ENCODE results near the gene CAPNS1. TPM values are rescaled to one million over a fixed set of nuclear protein-coding genes. Genes with fewer than 3 reads are reported as not detected.

The CAPNS1 gene
- 100 to 1,000 TPM; 175 to 437 TPM for total RNA-seq

DNA sequence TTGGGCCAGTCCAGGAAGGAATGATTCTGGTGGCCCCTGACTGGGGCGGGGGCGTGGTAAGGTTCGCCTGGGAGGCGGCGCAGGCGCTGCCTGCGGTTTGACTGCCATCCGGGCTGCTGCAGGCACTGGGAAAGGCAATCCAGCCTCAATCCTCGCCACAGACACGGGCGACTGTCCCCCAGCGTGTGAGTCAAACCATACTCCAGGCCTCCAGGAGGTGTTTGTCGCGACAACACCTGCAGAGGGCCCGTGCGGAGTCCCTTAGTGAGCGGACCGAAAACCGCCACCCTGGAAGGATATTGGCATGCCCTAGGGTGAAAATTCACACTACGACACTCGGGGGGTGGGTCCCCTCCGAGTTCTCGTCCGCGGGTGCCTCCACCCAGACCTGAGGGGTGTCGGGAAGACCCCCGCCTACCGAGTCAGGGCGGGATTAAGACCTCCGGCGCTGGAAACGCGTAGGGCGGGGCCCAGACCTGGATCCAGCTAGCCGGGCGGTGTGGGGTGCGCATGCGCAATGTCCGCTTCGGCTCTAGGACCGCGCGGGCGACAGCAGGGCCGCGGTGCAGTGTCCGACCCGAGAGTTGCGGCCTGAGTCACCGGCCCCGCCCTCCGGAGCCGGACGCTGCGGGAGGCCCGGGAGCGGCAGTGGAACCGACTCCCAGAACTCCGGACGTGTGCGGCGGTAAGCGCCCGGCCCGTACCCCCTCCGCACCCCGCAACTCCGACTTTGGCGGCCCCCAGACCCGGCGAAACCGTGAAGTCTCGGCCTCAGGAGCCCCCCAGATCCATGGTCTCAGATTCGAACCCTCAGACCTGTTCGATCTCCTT, at the start of gene CAPNS1:
Gene CAPNS1, plus strand, starts transcription at position 594 of the 831 bp plus-strand sequence. CDS start 946 bp downstream, outside the sequence.
- Mint-ChIP-seq H3K36me3 (peaks cover 7% of the 10 kb centered on the region), H3K4me3 (peak within 1 kb of the TSS; percentile 91), H3K9me3 (no peaks in the 10 kb centered on the region), H3K27ac (peak within 1 kb of the TSS; percentile 94 to 97), H3K4me1 (ENCODE audit: low read depth in 2 of 2) (peaks cover 15 to 16% of the 10 kb centered on the region in 2 donors), H3K27me3 (peaks cover 0 to 3% of the 10 kb centered on the region in 2 donors)
- DNase-seq (ENCODE audit: low spot score): peak; percentile 98
- peak; percentile 92 to 94 for ATAC-seq

- H3K36me3 Mint-ChIP-seq: no peaks in the 10 kb centered on the region
- peaks cover 0 to 5% of the 10 kb centered on the region in 2 donors for H3K4me1 Mint-ChIP-seq (ENCODE audit: low read depth in 2 of 2)
- no peak for DNase-seq (ENCODE audit: low spot score)
- H3K9me3 Mint-ChIP-seq: no peaks in the 10 kb centered on the region
- no peaks in the 10 kb centered on the region for H3K27me3 Mint-ChIP-seq
- no peak overlapping the region for H3K4me3 Mint-ChIP-seq
- H3K27ac Mint-ChIP-seq: no peak overlapping the region
- ATAC-seq: no peak
These were observed 48.8 kb upstream of the CAPNS1 start for GRCh38 chr19:36090910-36091695.

- no peaks in the 10 kb centered on the region for H3K27me3 Mint-ChIP-seq
- H3K36me3 Mint-ChIP-seq: peaks cover 5% of the 10 kb centered on the region
- peaks cover 0 to 7% of the 10 kb centered on the region in 2 donors for H3K4me1 Mint-ChIP-seq (ENCODE audit: low read depth in 2 of 2)
These were observed 47.3 kb upstream of the CAPNS1 start for GRCh38 chr19:36092566-36092965.

DNA sequence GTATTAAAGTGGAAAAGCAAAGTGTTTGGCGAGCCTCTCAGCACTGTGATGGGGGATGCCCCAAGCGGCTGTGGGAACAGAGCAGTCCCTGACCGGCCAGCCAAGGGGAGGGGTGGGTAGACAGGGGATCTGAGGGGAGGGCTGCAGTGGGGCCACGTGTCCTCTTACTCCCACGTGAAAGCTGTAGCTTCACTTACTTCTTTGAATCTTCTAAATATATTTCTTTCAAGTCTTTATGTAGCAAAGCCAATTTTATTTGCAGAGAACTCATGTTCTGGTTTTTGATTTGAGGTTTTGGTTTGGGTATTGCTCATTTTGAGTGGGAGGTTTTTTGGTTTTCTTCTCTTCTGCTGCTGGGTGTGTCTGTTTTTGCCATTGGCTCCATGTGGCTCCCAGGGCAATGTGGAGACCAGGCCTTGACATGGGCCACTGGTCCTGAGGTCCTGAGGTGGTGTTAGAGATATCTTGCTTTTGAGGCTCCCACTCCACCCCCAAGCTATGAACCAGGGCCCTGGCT, 46.7 kb upstream of the CAPNS1 start:
- no peak for DNase-seq (ENCODE audit: low spot score)
- Mint-ChIP-seq H3K9me3 (no peaks in the 10 kb centered on the region), H3K36me3 (peaks cover 5% of the 10 kb centered on the region), H3K27ac (peak overlapping the region in 1 of 2 donors; percentile 31), H3K27me3 (no peaks in the 10 kb centered on the region), H3K4me1 (ENCODE audit: low read depth in 2 of 2) (peaks cover 0 to 7% of the 10 kb centered on the region in 2 donors), H3K4me3 (no peak overlapping the region)
- no peak for ATAC-seq

More at GRCh38 chr19:36092566-36092965, 47.3 kb upstream of the CAPNS1 start:
- no peaks in the 10 kb centered on the region for H3K9me3 Mint-ChIP-seq
- no peak overlapping the region for H3K4me3 Mint-ChIP-seq
- DNase-seq (ENCODE audit: low spot score) (no peak), ATAC-seq (no peak)
- H3K27ac Mint-ChIP-seq: no peak overlapping the region

DNA sequence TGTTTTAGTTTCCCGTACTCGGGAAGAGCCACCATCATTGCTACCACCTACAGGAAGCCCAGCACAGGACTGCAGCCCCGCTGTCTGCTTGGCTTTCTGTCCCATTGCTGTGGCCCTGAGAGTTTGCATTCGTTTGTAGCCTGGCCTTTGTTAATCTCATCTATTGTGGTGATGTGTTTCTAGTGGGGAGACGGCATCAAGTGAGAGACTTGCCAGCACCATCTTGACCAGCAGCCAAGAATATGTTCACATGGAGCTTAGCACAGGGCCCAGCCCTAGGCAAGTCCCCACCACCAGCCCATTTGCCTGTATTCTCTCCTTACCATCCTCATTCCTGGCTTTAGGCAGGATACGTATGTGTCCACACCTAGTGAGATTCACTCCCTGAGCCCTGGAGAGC, 46.2 kb upstream of the CAPNS1 start:
- peaks cover 9% of the 10 kb centered on the region for H3K36me3 Mint-ChIP-seq

GRCh38 chr19:36097036-36097435, 42.8 kb upstream of the CAPNS1 start:
- no peaks in the 10 kb centered on the region for H3K27me3 Mint-ChIP-seq

More for the DNA sequence above, 46.2 kb upstream of the CAPNS1 start:
- Mint-ChIP-seq H3K27ac (peak overlapping the region in 1 of 2 donors; percentile 31), H3K4me3 (no peak overlapping the region), H3K27me3 (no peaks in the 10 kb centered on the region), H3K4me1 (ENCODE audit: low read depth in 2 of 2) (peaks cover 0 to 7% of the 10 kb centered on the region in 2 donors), H3K9me3 (no peaks in the 10 kb centered on the region)
- no peak for DNase-seq (ENCODE audit: low spot score)
- no peak for ATAC-seq

GRCh38 chr19:36099166-36099785, 40.6 kb upstream of the CAPNS1 start:
- no peaks in the 10 kb centered on the region for H3K27me3 Mint-ChIP-seq
- no peak for ATAC-seq
- peaks cover 9% of the 10 kb centered on the region for H3K36me3 Mint-ChIP-seq
- no peak for DNase-seq (ENCODE audit: low spot score)
- H3K9me3 Mint-ChIP-seq: no peaks in the 10 kb centered on the region
- no peak overlapping the region for H3K27ac Mint-ChIP-seq
- H3K4me3 Mint-ChIP-seq: no peak overlapping the region
- peaks cover 0 to 2% of the 10 kb centered on the region in 2 donors for H3K4me1 Mint-ChIP-seq (ENCODE audit: low read depth in 2 of 2)

More at GRCh38 chr19:36097036-36097435, 42.8 kb upstream of the CAPNS1 start:
- no peaks in the 10 kb centered on the region for H3K9me3 Mint-ChIP-seq
- no peak overlapping the region for H3K4me3 Mint-ChIP-seq
- peaks cover 0 to 5% of the 10 kb centered on the region in 2 donors for H3K4me1 Mint-ChIP-seq (ENCODE audit: low read depth in 2 of 2)
- ATAC-seq (no peak), DNase-seq (ENCODE audit: low spot score) (no peak)
- peaks cover 9% of the 10 kb centered on the region for H3K36me3 Mint-ChIP-seq
- no peak overlapping the region for H3K27ac Mint-ChIP-seq

DNA sequence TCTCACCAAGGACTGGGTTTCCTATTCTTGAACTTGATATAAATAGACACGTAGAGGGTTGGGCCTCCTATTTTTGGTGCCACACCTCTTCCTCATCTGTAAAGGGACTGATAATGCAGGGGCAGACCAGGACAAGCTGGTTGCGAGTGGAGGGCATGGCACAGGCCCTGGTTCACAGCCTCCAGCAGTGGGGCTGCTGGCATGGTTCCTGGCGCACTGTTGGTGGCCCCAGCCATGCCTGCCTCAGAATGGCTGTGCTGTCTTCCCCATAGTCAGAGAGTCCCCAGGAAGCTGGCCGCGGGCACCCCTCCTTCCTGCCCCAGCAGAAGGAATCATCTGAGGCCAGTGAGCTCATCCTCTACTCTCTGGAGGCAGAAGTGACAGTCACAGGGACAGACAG, 39.4 kb upstream of the CAPNS1 start:
- H3K36me3 Mint-ChIP-seq: peaks cover 9% of the 10 kb centered on the region
- ATAC-seq: peak in 1 of 2 donors; percentile 13
- H3K27me3 Mint-ChIP-seq: no peaks in the 10 kb centered on the region
- H3K4me3 Mint-ChIP-seq: no peak overlapping the region
- peaks cover 0 to 2% of the 10 kb centered on the region in 2 donors for H3K4me1 Mint-ChIP-seq (ENCODE audit: low read depth in 2 of 2)
- no peaks in the 10 kb centered on the region for H3K9me3 Mint-ChIP-seq
- H3K27ac Mint-ChIP-seq: no peak overlapping the region
- DNase-seq (ENCODE audit: low spot score): no peak

GRCh38 chr19:36101550-36102327, 38.1 kb upstream of the CAPNS1 start:
- H3K4me1 Mint-ChIP-seq (ENCODE audit: low read depth in 2 of 2): peaks cover 0 to 4% of the 10 kb centered on the region in 2 donors
- no peak overlapping the region for H3K27ac Mint-ChIP-seq
- DNase-seq (ENCODE audit: low spot score): no peak
- peaks cover 9% of the 10 kb centered on the region for H3K36me3 Mint-ChIP-seq
- H3K4me3 Mint-ChIP-seq: no peak overlapping the region
- no peak for ATAC-seq
- H3K27me3 Mint-ChIP-seq: no peaks in the 10 kb centered on the region
- H3K9me3 Mint-ChIP-seq: no peaks in the 10 kb centered on the region

DNA sequence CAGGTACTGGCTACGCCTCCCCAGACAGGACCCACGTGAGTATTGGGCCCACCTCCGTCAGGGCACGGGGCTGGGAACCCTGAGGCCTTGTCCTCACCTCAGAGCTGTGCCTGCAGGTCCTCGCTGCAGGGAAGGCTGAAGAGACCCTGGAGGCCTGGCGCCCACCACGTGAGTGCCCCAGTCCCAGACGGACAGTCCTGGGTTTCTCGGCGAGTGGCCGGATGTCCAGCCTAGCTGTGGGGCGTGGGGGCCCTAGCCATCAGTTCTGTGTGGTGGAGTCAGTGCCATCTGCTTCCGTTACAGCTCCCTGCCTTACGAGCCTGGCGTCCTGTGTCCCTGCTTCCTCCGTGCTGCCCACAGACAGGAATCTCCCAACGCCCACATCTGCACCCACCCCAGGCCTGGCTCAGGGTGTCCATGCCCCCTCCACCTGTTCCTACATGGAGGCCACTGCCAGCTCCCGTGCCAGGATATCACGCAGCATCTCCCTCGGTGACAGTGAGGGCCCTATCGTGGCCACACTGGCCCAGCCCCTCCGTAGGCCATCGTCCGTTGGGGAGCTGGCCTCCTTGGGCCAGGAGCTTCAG, 36.7 kb upstream of the CAPNS1 start:
- Mint-ChIP-seq H3K4me3 (no peak overlapping the region), H3K36me3 (peaks cover 4% of the 10 kb centered on the region), H3K9me3 (no peaks in the 10 kb centered on the region), H3K4me1 (ENCODE audit: low read depth in 2 of 2) (peaks cover 0 to 2% of the 10 kb centered on the region in 2 donors), H3K27me3 (no peaks in the 10 kb centered on the region), H3K27ac (no peak overlapping the region)
- DNase-seq (ENCODE audit: low spot score) (no peak), ATAC-seq (no peak)

DNA sequence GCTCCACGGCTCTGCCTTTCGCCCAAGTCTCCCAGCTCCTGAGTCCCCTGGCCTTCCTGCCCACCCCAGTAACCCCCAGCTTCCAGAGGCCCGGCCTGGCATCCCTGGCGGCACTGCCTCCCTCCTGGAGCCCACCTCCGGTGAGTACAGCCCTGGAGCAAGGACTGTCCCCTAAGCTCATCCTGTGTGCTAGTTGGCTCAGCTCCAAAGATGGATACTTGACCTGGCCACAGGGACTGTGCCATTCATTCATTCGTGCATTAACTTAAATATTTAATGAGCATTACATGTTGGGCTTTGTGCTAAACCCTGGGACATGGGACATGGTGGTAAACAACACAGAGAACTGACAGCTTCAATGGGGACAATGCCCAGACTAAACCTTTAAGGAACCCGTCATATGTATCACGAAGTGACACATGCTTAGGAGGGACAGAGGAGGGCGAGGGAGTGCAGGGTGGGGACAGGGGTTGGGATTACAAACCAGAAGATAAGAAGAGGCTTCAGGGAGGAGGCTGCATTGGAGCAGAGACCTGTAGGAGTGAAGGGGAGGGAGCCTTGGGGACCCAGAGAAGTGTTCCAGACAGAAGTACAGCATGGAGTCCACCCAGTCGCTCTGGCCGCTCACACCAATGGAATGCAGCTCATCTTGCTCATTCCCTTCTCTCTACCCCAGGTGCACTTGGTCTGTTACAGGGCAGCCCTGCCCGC, 35.9 kb upstream of the CAPNS1 start:
- Mint-ChIP-seq H3K27me3 (no peaks in the 10 kb centered on the region), H3K9me3 (no peaks in the 10 kb centered on the region), H3K27ac (no peak overlapping the region), H3K36me3 (no peaks in the 10 kb centered on the region), H3K4me3 (no peak overlapping the region), H3K4me1 (ENCODE audit: low read depth in 2 of 2) (peaks cover 0 to 2% of the 10 kb centered on the region in 2 donors)
- DNase-seq (ENCODE audit: low spot score) (no peak), ATAC-seq (no peak)

GRCh38 chr19:36106441-36106840, 33.4 kb upstream of the CAPNS1 start:
- no peaks in the 10 kb centered on the region for H3K9me3 Mint-ChIP-seq
- no peak overlapping the region for H3K4me3 Mint-ChIP-seq
- H3K27me3 Mint-ChIP-seq: no peaks in the 10 kb centered on the region
- H3K36me3 Mint-ChIP-seq: no peaks in the 10 kb centered on the region
- DNase-seq (ENCODE audit: low spot score) (no peak), ATAC-seq (no peak)
- H3K4me1 Mint-ChIP-seq (ENCODE audit: low read depth in 2 of 2): peaks cover 0 to 2% of the 10 kb centered on the region in 2 donors
- H3K27ac Mint-ChIP-seq: no peak overlapping the region
